Osteoblast (primary cell): Measurements from ENCODE around the gene ABI3. TPM values are rescaled to one million over a fixed set of nuclear protein-coding genes. Genes with fewer than 3 reads are reported as not detected.

Experiments used
- DNase-seq: peaks from one replicate; pipeline ENCODE4 v3.0.0; 2011; ENCODE audit warnings: low spot score, mixed read lengths; ENCODE audit not compliant: insufficient read length; ENCODE audit errors: missing footprints
- H2AFZ ChIP-seq: 2 replicates; pipeline ENCODE4 v1.6.0; 2011; ENCODE audit warnings: mild to moderate bottlenecking, low read length
- H3K27ac ChIP-seq: 2 replicates; pipeline ENCODE4 v1.5.1; 2011; ENCODE audit warnings: mild to moderate bottlenecking, low read depth, low read length, moderate library complexity
- H3K27me3 ChIP-seq: 2 replicates; pipeline ENCODE4 v1.6.0; 2012; ENCODE audit warnings: mild to moderate bottlenecking, control low read depth, inconsistent platforms, low read length, moderate library complexity; ENCODE audit not compliant: insufficient read depth
- H3K36me3 ChIP-seq: 2 replicates; pipeline ENCODE4 v1.5.1; 2011; ENCODE audit warnings: mild to moderate bottlenecking, low read length, control low read depth, moderate library complexity; ENCODE audit not compliant: insufficient read depth
- H3K4me1 ChIP-seq: 2 replicates; pipeline ENCODE4 v1.5.1; 2011; ENCODE audit warnings: mild to moderate bottlenecking, low read length, control low read depth, moderate library complexity; ENCODE audit not compliant: insufficient read depth
- H3K4me2 ChIP-seq: 2 replicates; pipeline ENCODE4 v1.6.0; 2011; ENCODE audit warnings: mild to moderate bottlenecking, low read length; ENCODE audit not compliant: insufficient read depth
- H3K4me3 ChIP-seq: fragments of 200-600 bp; sonication (generic); 3 replicates; pipeline ENCODE4 v1.5.1; 2012; ENCODE audit warnings: mild to moderate bottlenecking, low read length, inconsistent platforms; ENCODE audit not compliant: insufficient read depth
- H3K79me2 ChIP-seq: 2 replicates; pipeline ENCODE4 v1.6.0; 2012; ENCODE audit warnings: mild to moderate bottlenecking, low read length, control low read depth, inconsistent platforms; ENCODE audit not compliant: insufficient read depth
- H3K9me3 ChIP-seq: 2 replicates; pipeline ENCODE4 v1.5.1; 2011; ENCODE audit warnings: low read depth, low read length, control low read depth
- H4K20me1 ChIP-seq: 2 replicates; pipeline ENCODE4 v1.6.0; 2012; ENCODE audit warnings: mild to moderate bottlenecking, low read length, control low read depth; ENCODE audit not compliant: insufficient read depth
- CTCF ChIP-seq: IDR thresholded peaks from 2 replicates; pipeline ENCODE4 v1.5.1; 2011; ENCODE audit warnings: mild to moderate bottlenecking, low read depth, low read length, moderate library complexity; ENCODE audit errors: extremely low read depth
- total RNA-seq: library from RNA; depleted of rRNA; stranded (reverse); fragments of >200 nt; gene quantifications from 2 replicates; pipeline ENCODE4 v1.2.3, GENCODE V29; 2012

The ABI3 gene
- under 0.01 and 0.36 TPM in 2 replicates for total RNA-seq

GRCh38 chr17:49210158-49211029, at the start of gene ABI3, which contains the start of gene GNGT2:
Gene ABI3 (plus strand): TSS chr17:49210707. CDS start chr17:49210725, 18 bp downstream.
Gene GNGT2 (minus strand): TSS chr17:49210574. CDS start chr17:49207422, 3,152 bp downstream.
- peak within 1 kb of the TSS; percentile 49 for H2AFZ ChIP-seq
- no peak within 1 kb of the TSS for H3K27ac ChIP-seq
- H3K9me3 ChIP-seq, result no peaks in the 10 kb centered on the region

GRCh38 chr17:49162866-49163265, 47.6 kb upstream of the ABI3 start:
- no peaks in the 10 kb centered on the region for H4K20me1 ChIP-seq
- H3K36me3 ChIP-seq, result no peaks in the 10 kb centered on the region
- H3K4me1 ChIP-seq, result no peaks in the 10 kb centered on the region
- no peak overlapping the region for H3K4me3 ChIP-seq
- no peaks in the 10 kb centered on the region for H3K79me2 ChIP-seq
- no peak overlapping the region for H3K27ac ChIP-seq
- peaks cover 44% of the 10 kb centered on the region for H3K27me3 ChIP-seq
- no peak for TF ChIP-seq CTCF
- no peak overlapping the region for H2AFZ ChIP-seq
- H3K9me3 ChIP-seq, result no peaks in the 10 kb centered on the region
- no peak overlapping the region for H3K4me2 ChIP-seq
- DNase-seq, result no peak

More at GRCh38 chr17:49210158-49211029, at the start of gene ABI3, which contains the start of gene GNGT2:
- Histone ChIP-seq H4K20me1 (no peaks in the 10 kb centered on the region), H3K4me3 (peak within 1 kb of the TSS; percentile 52), H3K27me3 (peaks cover 18% of the 10 kb centered on the region), H3K79me2 (no peaks in the 10 kb centered on the region), H3K4me1 (peaks cover 7% of the 10 kb centered on the region), H3K4me2 (peak within 1 kb of the TSS; percentile 64), H3K36me3 (no peaks in the 10 kb centered on the region)
- TF ChIP-seq CTCF, result no peak
- DNase-seq, result peak; percentile 91

- Histone ChIP-seq H3K36me3 (no peaks in the 10 kb centered on the region), H3K4me3 (no peak overlapping the region), H3K79me2 (no peaks in the 10 kb centered on the region), H3K27me3 (peaks cover 55% of the 10 kb centered on the region), H4K20me1 (no peaks in the 10 kb centered on the region), H3K4me1 (no peaks in the 10 kb centered on the region), H3K4me2 (no peak overlapping the region), H3K9me3 (no peaks in the 10 kb centered on the region), H2AFZ (no peak overlapping the region), H3K27ac (no peak overlapping the region)
- TF ChIP-seq CTCF, result no peak
- DNase-seq, result no peak
Measured at GRCh38 chr17:49165143-49165542, 45.4 kb upstream of the ABI3 start.

- Histone ChIP-seq H3K27me3 (peaks cover 54% of the 10 kb centered on the region), H3K4me1 (no peaks in the 10 kb centered on the region), H3K9me3 (no peaks in the 10 kb centered on the region), H3K79me2 (no peaks in the 10 kb centered on the region), H2AFZ (no peak overlapping the region), H3K4me2 (no peak overlapping the region), H3K4me3 (no peak overlapping the region), H3K36me3 (no peaks in the 10 kb centered on the region), H4K20me1 (no peaks in the 10 kb centered on the region), H3K27ac (no peak overlapping the region)
- TF ChIP-seq CTCF, result no peak
- DNase-seq, result no peak
Measured at GRCh38 chr17:49168706-49169105, 41.8 kb upstream of the ABI3 start.
